Measurements from ENCODE around the gene MARK2. TPM values are rescaled to one million over a fixed set of nuclear protein-coding genes. Genes with fewer than 3 reads are reported as not detected.
A peak's percentile ranks its signal among the peaks of the same experiment; 100 is the strongest.

Gene MARK2
- total RNA-seq, 2 donors from 2014 or later: 39.7 to 39.8 TPM

DNA sequence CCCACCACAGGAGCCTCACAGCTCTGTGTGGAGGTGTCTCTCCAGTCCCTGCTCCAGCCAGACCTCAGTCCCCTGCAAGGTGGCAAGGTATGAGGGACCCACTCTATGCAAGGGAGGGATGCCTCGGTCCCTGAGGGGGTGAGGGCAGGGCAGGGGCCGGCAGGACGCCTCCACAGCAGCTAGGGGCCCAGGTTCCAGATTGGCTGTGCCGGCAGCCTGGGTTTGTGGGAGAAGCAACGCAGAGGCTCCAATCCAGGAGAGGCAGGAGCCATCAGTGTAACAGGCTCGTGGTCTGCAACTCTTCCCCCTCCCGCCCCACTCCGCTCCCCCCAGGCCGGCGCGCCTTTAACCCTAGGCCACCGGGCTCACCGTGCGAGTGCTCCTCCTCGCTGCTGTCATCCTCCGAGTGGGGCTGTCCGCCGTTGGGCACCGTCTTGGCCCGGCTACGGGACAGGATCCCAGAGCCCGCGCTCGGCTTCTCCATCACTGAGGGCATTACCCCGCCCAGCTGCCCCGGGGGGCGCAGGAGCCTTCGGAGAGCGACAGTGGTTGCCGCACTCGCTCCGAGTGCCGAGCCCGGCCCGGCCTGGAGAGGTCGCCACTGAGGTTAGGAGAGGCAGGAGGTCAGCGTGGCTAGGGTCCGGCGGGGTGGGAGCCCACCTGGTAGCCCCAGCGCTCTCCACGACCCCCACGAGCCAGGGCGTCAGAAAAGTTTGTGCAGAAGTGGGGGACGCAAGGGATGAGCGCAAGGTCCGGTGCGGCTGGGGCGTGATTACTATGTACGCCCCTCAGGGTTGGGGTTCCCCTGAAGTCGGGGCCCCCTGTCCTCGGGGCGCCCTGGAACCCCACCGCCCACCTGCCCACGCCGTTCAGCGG lies 77.3 kb downstream of the MARK2 start:
- Histone ChIP-seq H3K4me1 (ENCODE audit: control insufficient read depth, insufficient read depth, low read length) (peaks cover 5% of the 10 kb centered on the region), H3K36me3 (ENCODE audit: control insufficient read depth, insufficient read depth, low read length) (peaks cover 5% of the 10 kb centered on the region), H3K4me3 (ENCODE audit: low read length) (peak overlapping the region; percentile 89), H3K9ac (ENCODE audit: extremely low read depth, low read length, poor library complexity, severe bottlenecking) (peak overlapping the region; percentile 76), H3K9me3 (ENCODE audit: control insufficient read depth, low read length) (no peaks in the 10 kb centered on the region), H3K27ac (ENCODE audit: low read depth, low read length) (peak overlapping the region; percentile 90), H3K27me3 (ENCODE audit: control insufficient read depth, insufficient read depth, low read length, poor library complexity, severe bottlenecking) (no peaks in the 10 kb centered on the region)
- H3K9me3 Mint-ChIP-seq: no peaks in the 10 kb centered on the region
- H3K4me1 Mint-ChIP-seq: peaks cover 19% of the 10 kb centered on the region
- 0% methylated on average over 16 to 56 of the region's 56 CpGs for WGBS, 2 experiments (ENCODE audit: insufficient coverage in 1 of 2, insufficient read length in 1 of 2)
- TF ChIP-seq, protein P1, sequence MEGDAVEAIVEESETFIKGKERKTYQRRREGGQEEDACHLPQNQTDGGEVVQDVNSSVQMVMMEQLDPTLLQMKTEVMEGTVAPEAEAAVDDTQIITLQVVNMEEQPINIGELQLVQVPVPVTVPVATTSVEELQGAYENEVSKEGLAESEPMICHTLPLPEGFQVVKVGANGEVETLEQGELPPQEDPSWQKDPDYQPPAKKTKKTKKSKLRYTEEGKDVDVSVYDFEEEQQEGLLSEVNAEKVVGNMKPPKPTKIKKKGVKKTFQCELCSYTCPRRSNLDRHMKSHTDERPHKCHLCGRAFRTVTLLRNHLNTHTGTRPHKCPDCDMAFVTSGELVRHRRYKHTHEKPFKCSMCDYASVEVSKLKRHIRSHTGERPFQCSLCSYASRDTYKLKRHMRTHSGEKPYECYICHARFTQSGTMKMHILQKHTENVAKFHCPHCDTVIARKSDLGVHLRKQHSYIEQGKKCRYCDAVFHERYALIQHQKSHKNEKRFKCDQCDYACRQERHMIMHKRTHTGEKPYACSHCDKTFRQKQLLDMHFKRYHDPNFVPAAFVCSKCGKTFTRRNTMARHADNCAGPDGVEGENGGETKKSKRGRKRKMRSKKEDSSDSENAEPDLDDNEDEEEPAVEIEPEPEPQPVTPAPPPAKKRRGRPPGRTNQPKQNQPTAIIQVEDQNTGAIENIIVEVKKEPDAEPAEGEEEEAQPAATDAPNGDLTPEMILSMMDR (conservative IDR thresholded peaks at IDR 0.05): peak; percentile 91
- peak overlapping the region; percentile 94 for H3K27ac Mint-ChIP-seq
- H3K36me3 Mint-ChIP-seq (ENCODE audit: low read depth): peaks cover 19% of the 10 kb centered on the region
- peak overlapping the region; percentile 80 for H3K4me3 Mint-ChIP-seq
- peak; percentile 98 for DNase-seq
- no peaks in the 10 kb centered on the region for H3K27me3 Mint-ChIP-seq (ENCODE audit: insufficient read depth)

DNA sequence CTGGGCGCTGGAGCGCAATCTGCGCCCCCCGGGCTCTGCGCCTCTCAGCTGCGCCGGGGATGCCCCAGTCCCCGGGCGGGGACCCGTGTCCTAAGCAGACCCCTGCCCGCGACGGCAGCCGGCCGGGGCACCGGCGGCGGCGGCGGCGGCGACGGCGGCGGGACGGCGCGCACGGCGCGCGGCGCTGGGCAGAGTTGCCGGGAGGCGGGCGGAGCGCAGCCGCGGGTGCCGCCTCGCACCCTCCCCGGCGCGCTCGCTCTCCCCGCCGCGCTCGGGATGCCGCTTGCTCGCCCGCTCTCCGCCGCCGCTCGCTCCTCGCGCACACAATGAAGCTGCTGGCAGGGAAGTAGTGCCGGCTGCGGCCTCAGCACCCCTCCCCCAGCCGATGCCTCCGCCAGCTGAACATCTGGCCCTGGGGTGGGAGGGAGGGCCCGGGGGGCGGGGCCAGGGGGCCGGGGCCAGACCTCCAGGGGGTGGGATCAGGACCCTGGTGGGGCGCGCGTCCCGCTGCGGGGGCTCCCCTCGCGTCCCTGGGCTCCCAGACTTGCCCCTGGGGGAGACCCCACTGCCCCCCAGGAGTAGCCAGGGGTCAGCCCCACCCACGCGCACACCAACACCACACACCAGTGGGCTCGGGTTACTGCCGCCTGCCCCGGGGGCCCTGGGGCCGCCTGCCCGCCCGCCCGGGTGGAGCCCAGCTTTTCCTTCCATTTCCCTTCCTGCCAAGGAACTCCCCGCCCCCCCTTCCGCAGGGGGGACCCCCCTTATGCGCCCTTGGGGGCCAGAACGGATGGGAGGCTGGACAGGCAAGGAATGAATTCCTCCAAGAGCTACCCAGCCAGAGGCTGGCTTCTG lies 78.2 kb downstream of the MARK2 start, which contains the start of gene RCOR2:
TSS of gene RCOR2 (minus strand) at position 328 of the 855 bp plus-strand sequence. CDS start 708 bp downstream, outside the sequence.
- H3K27me3 Mint-ChIP-seq (ENCODE audit: insufficient read depth): no peaks in the 10 kb centered on the region
- no peaks in the 10 kb centered on the region for H3K27me3 ChIP-seq (ENCODE audit: control insufficient read depth, insufficient read depth, low read length, poor library complexity, severe bottlenecking)
- TF ChIP-seq, protein P1 (conservative IDR thresholded peaks at IDR 0.05): no peak
- no peaks in the 10 kb centered on the region for H3K9me3 ChIP-seq (ENCODE audit: control insufficient read depth, low read length)
- peaks cover 20% of the 10 kb centered on the region for H3K4me1 Mint-ChIP-seq
- H3K9ac ChIP-seq (ENCODE audit: extremely low read depth, low read length, poor library complexity, severe bottlenecking): peak within 1 kb of the TSS; percentile 76
- peak within 1 kb of the TSS; percentile 89 for H3K4me3 ChIP-seq (ENCODE audit: low read length)
- peaks cover 5% of the 10 kb centered on the region for H3K36me3 ChIP-seq (ENCODE audit: control insufficient read depth, insufficient read depth, low read length)
- no peaks in the 10 kb centered on the region for H3K9me3 Mint-ChIP-seq
- WGBS, 2 experiments (ENCODE audit: insufficient coverage in 1 of 2, insufficient read length in 1 of 2): 0% methylated on average over 83 of the region's 85 CpGs; no CpG with 5 or more reads in 1 of the 2 experiments
- H3K27ac Mint-ChIP-seq: peak within 1 kb of the TSS; percentile 94
- peaks cover 5% of the 10 kb centered on the region for H3K4me1 ChIP-seq (ENCODE audit: control insufficient read depth, insufficient read depth, low read length)
- peak within 1 kb of the TSS; percentile 80 for H3K4me3 Mint-ChIP-seq
- peak within 1 kb of the TSS; percentile 99 for H3K27ac ChIP-seq (ENCODE audit: low read depth, low read length)
- DNase-seq: peak; percentile 94
- peaks cover 19% of the 10 kb centered on the region for H3K36me3 Mint-ChIP-seq (ENCODE audit: low read depth)

All from endodermal cell (in vitro differentiated cells).